HEK293T (cell line): Measurements from ENCODE around the gene MCMBP.

Experiments used
- ARNT ChIP-seq: fragments of 450-650 bp; IDR thresholded peaks from 2 replicates; pipeline ENCODE4 v1.6.1; 2017; ENCODE audit warnings: mild to moderate bottlenecking
- BHLHE40 ChIP-seq: fragments of 450-650 bp; IDR thresholded peaks from 2 replicates; pipeline ENCODE4 v1.6.1; 2016; ENCODE audit warnings: mild to moderate bottlenecking, moderate library complexity, borderline replicate concordance
- CTBP1 ChIP-seq: fragments of 450-650 bp; IDR thresholded peaks from 2 replicates; pipeline ENCODE4 v1.6.1; 2016; ENCODE audit warnings: borderline replicate concordance
- ELF4 ChIP-seq: fragments of 450-650 bp; IDR thresholded peaks from 2 replicates; pipeline ENCODE4 v1.6.1; 2017; ENCODE audit warnings: antibody characterized with exemption
- FOXK2 ChIP-seq: fragments of 450-650 bp; IDR thresholded peaks from 2 replicates; pipeline ENCODE4 v1.6.1; 2016; ENCODE audit warnings: mild to moderate bottlenecking
- FOXM1 ChIP-seq: fragments of 450-650 bp; IDR thresholded peaks from 2 replicates; pipeline ENCODE4 v1.6.1; 2017; ENCODE audit warnings: mild to moderate bottlenecking, borderline replicate concordance
- HDGF ChIP-seq: fragments of 450-650 bp; IDR thresholded peaks from 2 replicates; pipeline ENCODE4 v1.6.1; 2017; ENCODE audit warnings: antibody characterized with exemption, borderline replicate concordance
- L3MBTL2 ChIP-seq: fragments of 450-650 bp; conservative IDR thresholded peaks from 2 replicates; pipeline ENCODE4 v1.6.1; 2016; ENCODE audit warnings: mild to moderate bottlenecking
- LEF1 ChIP-seq: fragments of 450-650 bp; IDR thresholded peaks from 2 replicates; pipeline ENCODE4 v1.6.1; 2017; ENCODE audit warnings: mild to moderate bottlenecking, borderline replicate concordance
- NFRKB ChIP-seq: fragments of 450-650 bp; IDR thresholded peaks from 2 replicates; pipeline ENCODE4 v1.6.1; 2016; ENCODE audit warnings: mild to moderate bottlenecking, moderate library complexity
- PKNOX1 ChIP-seq: fragments of 450-650 bp; IDR thresholded peaks from 2 replicates; pipeline ENCODE4 v1.6.1; 2016
- SP1 ChIP-seq: fragments of 450-650 bp; IDR thresholded peaks from 2 replicates; pipeline ENCODE4 v1.6.1; 2017
- SUZ12 ChIP-seq: fragments of 450-650 bp; IDR thresholded peaks from 2 replicates; pipeline ENCODE4 v1.6.1; 2016; ENCODE audit warnings: mild to moderate bottlenecking
- ZNF384 ChIP-seq: fragments of 450-650 bp; IDR thresholded peaks from 2 replicates; pipeline ENCODE4 v1.6.1; 2016

GRCh38 chr10:119803264-119803663, 69.4 kb downstream of the MCMBP start:
- TF ChIP-seq PKNOX1: no peak
- TF ChIP-seq SUZ12: no peak
- no peak for TF ChIP-seq HDGF
- TF ChIP-seq LEF1: no peak
- no peak for TF ChIP-seq BHLHE40
- no peak for TF ChIP-seq SP1
- no peak for TF ChIP-seq FOXM1
- no peak for TF ChIP-seq ELF4
- TF ChIP-seq FOXK2: no peak
- TF ChIP-seq NFRKB: no peak
- TF ChIP-seq ARNT: no peak
- TF ChIP-seq CTBP1: no peak
- no peak for TF ChIP-seq L3MBTL2
- TF ChIP-seq ZNF384: no peak
